ENCODE measurements around the gene AIFM3. TPM values are rescaled to one million over a fixed set of nuclear protein-coding genes. Genes with fewer than 3 reads are reported as not detected.

The AIFM3 gene
- total RNA-seq, 1 donor from 2014 or later, result 12.3 TPM

DNA sequence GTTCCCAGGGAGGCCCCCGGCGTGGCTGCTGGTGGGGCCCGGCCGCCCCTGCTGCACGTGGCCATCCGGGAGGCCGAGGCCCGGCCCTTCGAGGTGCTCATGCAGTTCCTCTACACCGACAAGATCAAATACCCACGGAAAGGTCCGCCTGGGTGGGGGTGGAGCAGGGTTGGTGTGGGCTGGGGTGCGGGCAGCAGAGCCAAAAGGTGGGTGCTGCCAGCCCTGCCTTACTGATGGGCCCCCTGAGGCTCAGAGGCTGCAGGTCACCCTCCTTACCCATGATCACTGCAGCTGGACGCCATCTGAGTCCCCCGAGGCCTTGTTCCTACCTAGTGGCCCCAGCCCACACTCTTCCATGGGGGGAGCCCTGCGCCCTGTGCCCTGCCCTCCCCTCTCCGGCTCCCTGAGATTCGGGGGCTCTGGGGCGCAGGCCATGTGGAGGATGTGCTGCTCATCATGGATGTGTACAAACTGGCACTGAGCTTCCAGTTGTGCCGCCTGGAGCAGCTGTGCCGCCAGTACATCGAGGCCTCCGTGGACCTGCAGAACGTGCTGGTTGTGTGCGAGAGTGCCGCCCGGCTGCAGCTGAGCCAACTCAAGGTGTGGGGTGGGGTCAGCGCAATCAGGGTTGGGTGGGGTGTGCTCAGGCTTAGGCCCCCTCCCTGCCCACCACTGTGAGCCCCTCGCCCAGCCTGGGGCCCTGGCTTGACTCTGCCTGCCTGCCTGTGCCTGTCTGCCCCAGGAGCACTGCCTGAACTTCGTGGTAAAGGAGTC is 27.3 kb downstream of the AIFM3 start:
- no peaks in the 10 kb centered on the region for H3K9me3 ChIP-seq
- H3K27me3 ChIP-seq (ENCODE audit: low read depth), result no peaks in the 10 kb centered on the region
- no peaks in the 10 kb centered on the region for H3K4me1 ChIP-seq
- H3K36me3 ChIP-seq, result peaks cover 96% of the 10 kb centered on the region
- H3K4me3 ChIP-seq, result no peak overlapping the region
- ATAC-seq (no peak), DNase-seq (no peak)
- intact Hi-C loops (cut with DNase I), result no loop called here
- no peak overlapping the region for H3K27ac ChIP-seq
- TF ChIP-seq, protein P1, sequence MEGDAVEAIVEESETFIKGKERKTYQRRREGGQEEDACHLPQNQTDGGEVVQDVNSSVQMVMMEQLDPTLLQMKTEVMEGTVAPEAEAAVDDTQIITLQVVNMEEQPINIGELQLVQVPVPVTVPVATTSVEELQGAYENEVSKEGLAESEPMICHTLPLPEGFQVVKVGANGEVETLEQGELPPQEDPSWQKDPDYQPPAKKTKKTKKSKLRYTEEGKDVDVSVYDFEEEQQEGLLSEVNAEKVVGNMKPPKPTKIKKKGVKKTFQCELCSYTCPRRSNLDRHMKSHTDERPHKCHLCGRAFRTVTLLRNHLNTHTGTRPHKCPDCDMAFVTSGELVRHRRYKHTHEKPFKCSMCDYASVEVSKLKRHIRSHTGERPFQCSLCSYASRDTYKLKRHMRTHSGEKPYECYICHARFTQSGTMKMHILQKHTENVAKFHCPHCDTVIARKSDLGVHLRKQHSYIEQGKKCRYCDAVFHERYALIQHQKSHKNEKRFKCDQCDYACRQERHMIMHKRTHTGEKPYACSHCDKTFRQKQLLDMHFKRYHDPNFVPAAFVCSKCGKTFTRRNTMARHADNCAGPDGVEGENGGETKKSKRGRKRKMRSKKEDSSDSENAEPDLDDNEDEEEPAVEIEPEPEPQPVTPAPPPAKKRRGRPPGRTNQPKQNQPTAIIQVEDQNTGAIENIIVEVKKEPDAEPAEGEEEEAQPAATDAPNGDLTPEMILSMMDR (IDR thresholded peaks at IDR 0.05), result no peak

- Histone ChIP-seq H3K4me1 (peaks cover 5% of the 10 kb centered on the region), H3K36me3 (peaks cover 100% of the 10 kb centered on the region), H3K4me3 (no peak overlapping the region), H3K9me3 (no peaks in the 10 kb centered on the region), H3K27ac (no peak overlapping the region), H3K27me3 (ENCODE audit: low read depth) (no peaks in the 10 kb centered on the region)
- DNase-seq, result no peak
- TF ChIP-seq, protein P1 (IDR thresholded peaks at IDR 0.05), result no peak
- no peak for ATAC-seq
- intact Hi-C loops (cut with DNase I), result no loop called here
These were observed 27.8 kb downstream of the AIFM3 start for GRCh38 chr22:20994902-20995241.

DNA sequence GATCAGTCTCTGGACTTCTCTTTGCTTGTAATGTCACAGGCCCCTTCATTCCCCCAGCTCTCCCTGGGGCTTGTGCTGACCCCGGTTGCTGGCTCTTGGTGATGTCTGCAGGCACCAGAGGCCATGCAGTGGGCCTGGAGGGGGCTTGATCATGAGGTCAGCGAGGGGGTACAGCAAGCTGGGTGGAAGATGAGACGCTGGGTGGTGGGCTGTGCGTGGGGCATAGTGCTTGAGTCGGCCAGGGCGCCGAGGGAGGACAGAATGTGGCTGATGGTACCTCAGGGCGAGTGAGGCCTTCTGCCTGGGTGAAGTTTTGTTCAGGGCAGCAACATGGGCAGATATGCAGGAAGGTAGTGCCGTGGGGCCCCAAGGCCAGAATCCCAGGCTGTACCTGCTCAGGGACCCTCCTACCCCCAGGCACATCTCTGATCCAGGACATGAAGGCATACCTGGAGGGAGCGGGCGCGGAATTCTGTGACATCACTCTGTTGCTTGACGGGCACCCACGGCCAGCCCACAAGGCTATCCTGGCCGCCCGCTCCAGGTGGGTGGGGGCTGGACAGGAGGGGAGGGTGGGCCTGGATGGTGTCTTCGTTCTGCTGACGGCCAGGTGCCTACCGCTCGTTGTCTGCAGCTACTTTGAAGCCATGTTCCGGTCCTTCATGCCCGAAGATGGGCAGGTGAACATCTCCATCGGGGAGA is 28.4 kb downstream of the AIFM3 start:
- Histone ChIP-seq H3K27ac (no peak overlapping the region), H3K4me1 (peaks cover 11% of the 10 kb centered on the region), H3K4me3 (no peak overlapping the region), H3K36me3 (peaks cover 100% of the 10 kb centered on the region), H3K9me3 (no peaks in the 10 kb centered on the region), H3K27me3 (ENCODE audit: low read depth) (no peaks in the 10 kb centered on the region)
- ATAC-seq (no peak), DNase-seq (no peak)
- TF ChIP-seq, protein P1 (IDR thresholded peaks at IDR 0.05), result no peak
- intact Hi-C loops (cut with DNase I), result no loop called here

DNA sequence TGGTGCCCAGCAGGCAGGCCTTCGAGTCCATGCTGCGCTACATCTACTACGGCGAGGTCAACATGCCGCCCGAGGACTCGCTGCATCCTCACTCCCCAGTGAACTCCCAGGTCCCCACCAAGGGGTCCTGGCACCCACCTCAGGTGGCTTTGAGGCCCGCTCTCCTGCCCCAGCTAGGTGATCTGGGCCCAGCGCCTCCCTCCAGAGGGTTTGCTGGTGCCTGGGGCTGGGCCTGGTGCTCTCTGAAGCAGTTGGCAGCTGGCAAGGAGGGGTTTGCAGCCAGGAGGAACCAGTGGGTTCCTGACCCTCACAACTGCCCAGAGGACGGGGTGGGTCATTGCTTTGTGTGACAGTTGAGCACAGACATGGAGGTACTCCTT is 29.0 kb downstream of the AIFM3 start:
- H3K27ac ChIP-seq, result no peak overlapping the region
- H3K4me3 ChIP-seq, result no peak overlapping the region
- DNase-seq (no peak), ATAC-seq (no peak)
- no peaks in the 10 kb centered on the region for H3K27me3 ChIP-seq (ENCODE audit: low read depth)
- H3K9me3 ChIP-seq, result no peaks in the 10 kb centered on the region
- TF ChIP-seq, protein P1 (IDR thresholded peaks at IDR 0.05), result no peak
- intact Hi-C loops (cut with DNase I), result no loop called here
- peaks cover 96% of the 10 kb centered on the region for H3K36me3 ChIP-seq
- peaks cover 17% of the 10 kb centered on the region for H3K4me1 ChIP-seq

DNA sequence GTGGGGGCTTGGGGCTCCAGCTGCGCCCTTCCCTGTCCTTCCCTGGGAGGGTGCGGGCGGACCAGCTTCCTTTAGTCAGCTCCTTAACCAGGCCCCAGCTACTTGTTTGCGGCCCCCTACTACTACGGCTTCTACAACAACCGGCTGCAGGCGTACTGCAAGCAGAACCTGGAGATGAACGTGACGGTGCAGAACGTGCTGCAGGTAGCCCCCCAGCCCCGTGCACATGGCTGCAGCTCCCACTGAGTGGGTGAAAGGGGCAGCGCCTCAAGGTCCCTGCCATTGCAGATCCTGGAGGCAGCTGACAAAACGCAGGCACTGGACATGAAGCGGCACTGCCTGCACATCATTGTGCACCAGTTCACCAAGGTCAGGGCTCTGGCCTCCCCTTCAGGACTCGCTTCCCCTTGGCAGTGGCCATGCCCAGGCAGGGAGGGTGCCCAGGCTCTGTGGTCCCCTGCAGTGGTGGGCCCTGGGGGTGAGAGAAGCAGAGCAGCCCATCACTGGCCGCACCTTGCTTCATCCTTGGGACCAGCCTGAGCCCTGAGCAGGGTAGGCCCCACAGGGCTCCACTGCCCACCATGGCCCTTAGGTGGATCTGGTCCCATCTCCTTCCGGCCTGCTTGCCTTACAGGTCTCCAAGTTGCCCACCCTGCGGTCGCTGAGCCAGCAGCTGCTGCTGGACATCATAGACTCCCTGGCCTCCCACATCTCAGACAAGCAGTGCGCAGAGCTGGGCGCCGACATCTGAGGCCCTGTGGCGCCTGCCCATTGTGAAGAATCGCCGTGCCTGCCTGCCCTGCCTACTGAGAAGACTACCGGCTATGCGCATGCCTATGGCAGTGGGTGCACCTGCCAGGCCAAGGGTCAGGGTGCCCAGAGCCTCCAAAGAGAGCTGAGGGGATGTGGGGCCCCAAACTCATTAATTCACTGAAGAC is 29.8 kb downstream of the AIFM3 start:
- Histone ChIP-seq H3K9me3 (no peaks in the 10 kb centered on the region), H3K4me1 (peaks cover 21% of the 10 kb centered on the region), H3K27ac (no peak overlapping the region), H3K27me3 (ENCODE audit: low read depth) (no peaks in the 10 kb centered on the region), H3K36me3 (peaks cover 87% of the 10 kb centered on the region), H3K4me3 (no peak overlapping the region)
- intact Hi-C loops (cut with DNase I), result no loop called here
- TF ChIP-seq, protein P1 (IDR thresholded peaks at IDR 0.05), result no peak
- DNase-seq (no peak), ATAC-seq (no peak)

Data from lower lobe of right lung (tissue), 2 donors.